GM12878 (cell line): ENCODE measurements around the gene HIRA. TPM values are rescaled to one million over a fixed set of nuclear protein-coding genes. Genes with fewer than 3 reads are reported as not detected.

Experiments
- ATF7 ChIP-seq: fragments of 450-650 bp; IDR thresholded peaks from 2 replicates; pipeline ENCODE4 v1.6.1; 2016; ENCODE audit warnings: low read depth, mild to moderate bottlenecking
- BCLAF1 ChIP-seq: fragments of 450-650 bp; IDR thresholded peaks from 2 replicates; pipeline ENCODE4 v1.6.1; 2017; ENCODE audit warnings: antibody characterized with exemption, mild to moderate bottlenecking, moderate library complexity
- MYB ChIP-seq: fragments of 150-350 bp; IDR thresholded peaks from 2 replicates; pipeline ENCODE4 v1.6.1; 2014; ENCODE audit warnings: mild to moderate bottlenecking, low read depth, low read length, borderline replicate concordance
- REST ChIP-seq: IDR thresholded peaks from 2 replicates; pipeline ENCODE4 v1.6.1; 2012; ENCODE audit warnings: mild to moderate bottlenecking, low read depth, low read length
- SMAD1 ChIP-seq: fragments of 450-650 bp; IDR thresholded peaks from 2 replicates; pipeline ENCODE4 v1.6.1; 2018; ENCODE audit warnings: mild to moderate bottlenecking, low read depth; ENCODE audit not compliant: partially characterized antibody
- ZBTB33 ChIP-seq: fragments of 450-650 bp; IDR thresholded peaks from 2 replicates; pipeline ENCODE4 v1.6.1; 2017; ENCODE audit warnings: mild to moderate bottlenecking
- ZZZ3 ChIP-seq: IDR thresholded peaks from 2 replicates; pipeline ENCODE4 v1.6.1; 2011; ENCODE audit warnings: low read depth; ENCODE audit not compliant: control insufficient read depth, insufficient read length
- polyA plus RNA-seq, 11 experiments: library from polyadenylated mRNA; depleted of rRNA in 4 of 11; unstranded in 6 of 11; stranded (reverse) in 5 of 11; fragments of >200 nt; fragmentation: Nextera tagmentation in 4 of 11; fragmentation: Illumina TruSeq in 1 of 11; extraction: Ambion mirVana in 4 of 11; extraction: Trizol in 1 of 11; gene quantifications; 1 replicate in 1 of 11; 2 replicates in 10 of 11; pipeline versions ENCODE4 v1.2.1 to v1.2.3, GENCODE V29; 2011 to 2016; ENCODE audit warnings: inconsistent platforms in 2 of 11, missing spikeins in 2 of 11, low read depth in 1 of 11
- total RNA-seq, 4 experiments: library from RNA; depleted of rRNA in 3 of 4; stranded (reverse); fragments of >200 nt in 3 of 4; fragmentation: Illumina TruSeq in 1 of 4; extraction: Trizol in 1 of 4; gene quantifications; 2 replicates each; pipeline versions ENCODE4 v1.2.1 to v1.2.3, GENCODE V29; 2013 to 2021

Gene HIRA
- total and polyA plus RNA-seq, 10 of the 15 experiments (the other 5 are each of a cell fraction or from before 2014, with no cell fraction given): 0.34 to 32.7 (median 14.5) TPM

DNA sequence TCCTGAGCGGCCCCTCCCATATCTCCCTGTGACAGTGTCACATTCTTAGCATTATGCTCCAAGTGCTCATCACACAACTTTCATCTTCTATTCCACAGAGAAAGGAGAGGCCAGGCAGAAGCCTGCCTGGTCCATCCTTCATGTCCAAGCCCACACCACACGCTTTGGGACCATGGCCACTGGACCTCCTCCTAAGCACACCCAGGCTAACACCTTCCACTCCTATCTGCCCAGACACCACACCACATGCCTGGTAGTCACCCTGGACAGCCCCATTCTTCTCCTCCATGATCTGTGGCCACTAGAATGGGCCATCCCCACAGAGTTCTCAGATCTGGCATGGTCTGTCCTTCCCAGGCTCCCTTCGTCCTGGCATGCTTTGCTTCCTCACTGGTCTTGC, 55.3 kb downstream of the HIRA start (continued):
- TF ChIP-seq SMAD1 (no peak), BCLAF1 (no peak), ZBTB33 (no peak), ZZZ3 (no peak), REST (no peak), ATF7 (no peak), MYB (no peak)
